SK-N-SH (cell line): ENCODE results near the gene TAF6L. TPM values are rescaled to one million over a fixed set of nuclear protein-coding genes. Genes with fewer than 3 reads are reported as not detected.

Source experiments
- CTCF ChIA-PET: fragments of 300-600, 350-600 bp; formaldehyde crosslinking; extraction: SDS; loops from one replicate; lab custom pipeline; 2021; lab: Yijun Ruan, JAX
- POLR2A ChIA-PET: fragments of 350-600 bp; sonication (Branson Sonifier 250); formaldehyde crosslinking; extraction: SDS; loops from one replicate; lab custom pipeline; 2020; ENCODE audit warnings: antibody characterized with exemption, inconsistent platforms; lab: Yijun Ruan, JAX
- DNase-seq: peaks from one replicate; pipeline ENCODE4 v3.0.0; 2012
- H2AFZ ChIP-seq: fragments of 200-600 bp; sonication (generic); 2 replicates; pipeline ENCODE4 v1.8.1; 2016; ENCODE audit warnings: antibody characterized with exemption, mild to moderate bottlenecking, low read depth
- H3F3A ChIP-seq: fragments of 200-600 bp; sonication (generic); replicated peaks from 2 replicates; pipeline ENCODE3; 2016; ENCODE audit warnings: antibody characterized with exemption, mild to moderate bottlenecking; ENCODE audit not compliant: insufficient read depth
- H3K27ac ChIP-seq, 2 experiments: fragments of 200-500 bp in 1 of 2; fragments of 200-600 bp in 1 of 2; sonication (Bioruptor generic) in 1 of 2; sonication (generic), shearing (Covaris generic) in 1 of 2; 2 replicates each; pipeline versions ENCODE4 v1.5.1 to v1.6.1; 2014 to 2016; ENCODE audit warnings: low read depth in 2 of 2, inconsistent platforms in 1 of 2, low read length in 1 of 2, mild to moderate bottlenecking in 1 of 2, mixed read lengths in 1 of 2
- H3K27me3 ChIP-seq: fragments of 200-600 bp; sonication (generic), shearing (Covaris generic); 2 replicates; pipeline ENCODE4 v1.6.1; 2016; ENCODE audit warnings: mixed run types; ENCODE audit not compliant: insufficient read depth
- H3K36me3 ChIP-seq, 2 experiments: fragments of 200-500 bp in 1 of 2; fragments of 200-600 bp in 1 of 2; sonication (Bioruptor generic) in 1 of 2; sonication (generic) in 1 of 2; replicated peaks in 1 of 2; 2 replicates each; pipeline versions ENCODE3 to v1.5.1; 2014 to 2016; ENCODE audit warnings: low read length in 1 of 2, mild to moderate bottlenecking in 1 of 2; ENCODE audit not compliant: insufficient read depth in 2 of 2, control insufficient read depth in 1 of 2
- H3K4me1 ChIP-seq, 2 experiments: fragments of 200-500 bp in 1 of 2; fragments of 200-600 bp in 1 of 2; sonication (Bioruptor generic) in 1 of 2; sonication (generic), shearing (Covaris generic) in 1 of 2; 2 replicates each; pipeline versions ENCODE4 v1.5.1 to v1.6.1; 2014 to 2016; ENCODE audit warnings: low read depth in 1 of 2, low read length in 1 of 2, mixed run types in 1 of 2; ENCODE audit not compliant: insufficient read depth in 2 of 2, control insufficient read depth in 1 of 2
- H3K4me2 ChIP-seq: fragments of 200-600 bp; sonication (generic), shearing (Covaris generic); 2 replicates; pipeline ENCODE4 v1.6.1; 2017; ENCODE audit warnings: mixed run types
- H3K4me3 ChIP-seq, 2 experiments: fragments of 200-500 bp in 1 of 2; fragments of 200-600 bp in 1 of 2; sonication (Bioruptor generic) in 1 of 2; sonication (generic), shearing (Covaris generic) in 1 of 2; 2 replicates each; pipeline versions ENCODE4 v1.5.1 to v1.8.1; 2014 to 2016; ENCODE audit warnings: low read depth in 2 of 2, inconsistent platforms in 1 of 2, low read length in 1 of 2, mild to moderate bottlenecking in 1 of 2, mixed read lengths in 1 of 2, moderate library complexity in 1 of 2
- H3K79me2 ChIP-seq: fragments of 200-600 bp; sonication (generic); 2 replicates; pipeline ENCODE4 v1.8.1; 2017; ENCODE audit warnings: mild to moderate bottlenecking; ENCODE audit not compliant: insufficient read depth
- H3K9ac ChIP-seq: fragments of 200-600 bp; sonication (generic); 2 replicates; pipeline ENCODE4 v1.6.1; 2017; ENCODE audit warnings: mixed run types
- H3K9me2 ChIP-seq: fragments of 200-600 bp; sonication (generic); 2 replicates; pipeline ENCODE4 v1.6.1; 2017; ENCODE audit warnings: mixed run types
- H3K9me3 ChIP-seq: fragments of 200-600 bp; sonication (generic); 2 replicates; pipeline ENCODE4 v1.6.1; 2017; ENCODE audit warnings: mixed run types, mild to moderate bottlenecking, moderate library complexity
- H4K20me1 ChIP-seq: fragments of 200-600 bp; sonication (generic); 2 replicates; pipeline ENCODE4 v1.6.1; 2017; ENCODE audit warnings: mild to moderate bottlenecking, mixed run types; ENCODE audit not compliant: insufficient read depth
- CHD2 ChIP-seq: fragments of 150-350 bp; IDR thresholded peaks from 2 replicates; pipeline ENCODE4 v1.6.1; 2018; ENCODE audit warnings: low read length; ENCODE audit not compliant: partially characterized antibody
- ELF1 ChIP-seq: IDR thresholded peaks from 2 replicates; pipeline ENCODE4 v1.4.0; 2012
- FOSL2 ChIP-seq: IDR thresholded peaks from 2 replicates; pipeline ENCODE4 v1.4.0; 2012; ENCODE audit warnings: low read depth, mild to moderate bottlenecking, moderate library complexity, borderline replicate concordance
- FOXJ3 ChIP-seq: sonication (generic); formaldehyde crosslinking; IDR thresholded peaks from 2 replicates; pipeline ENCODE4 v1.5.1; 2020; ENCODE audit warnings: mild to moderate bottlenecking, missing genetic modification reagents
- GATA2 ChIP-seq: sonication (generic); formaldehyde crosslinking; IDR thresholded peaks from 2 replicates; pipeline ENCODE4 v1.5.0; 2020; ENCODE audit warnings: mild to moderate bottlenecking, missing genetic modification reagents
- JUND ChIP-seq: IDR thresholded peaks from 2 replicates; pipeline ENCODE4 v1.4.0; 2012
- MEF2A ChIP-seq: IDR thresholded peaks from 2 replicates; pipeline ENCODE4 v1.4.0; 2012; ENCODE audit warnings: low read depth, borderline replicate concordance
- MXI1 ChIP-seq: IDR thresholded peaks from 2 replicates; pipeline ENCODE4 v1.6.1; 2012; ENCODE audit warnings: mild to moderate bottlenecking, low read depth, low read length, improper control_type of control experiment
- NFIC ChIP-seq: IDR thresholded peaks from 2 replicates; pipeline ENCODE4 v1.4.0; 2012; ENCODE audit warnings: borderline replicate concordance
- NRF1 ChIP-seq: IDR thresholded peaks from 2 replicates; pipeline ENCODE4 v1.6.1; 2012; ENCODE audit warnings: low read depth, mild to moderate bottlenecking, low read length
- RAD21 ChIP-seq: IDR thresholded peaks from 2 replicates; pipeline ENCODE4 v1.6.1; 2012; ENCODE audit warnings: mild to moderate bottlenecking, low read length
- RCOR1 ChIP-seq: fragments of 150-350 bp; IDR thresholded peaks from 2 replicates; pipeline ENCODE4 v1.6.1; 2017; ENCODE audit warnings: antibody characterized with exemption, low read length
- RFX5 ChIP-seq: IDR thresholded peaks from 2 replicates; pipeline ENCODE4 v1.6.1; 2012; ENCODE audit warnings: mild to moderate bottlenecking, improper control_type of control experiment, low read length
- RXRA ChIP-seq: IDR thresholded peaks from 2 replicates; pipeline ENCODE4 v1.4.0; 2012; ENCODE audit warnings: low read depth, mild to moderate bottlenecking, borderline replicate concordance
- SIN3A ChIP-seq: IDR thresholded peaks from 2 replicates; pipeline ENCODE4 v1.6.1; 2012; ENCODE audit warnings: low read depth, mild to moderate bottlenecking, low read length, moderate library complexity, borderline replicate concordance
- WGBS: methylation state at CpG from one replicate; pipeline ENCODE4 v1.1.6; 2017; ENCODE audit warnings: low lambda C conversion rate; 5-methylcytosine and 5-hydroxymethylcytosine counted together
- polyA plus RNA-seq, 3 experiments: library from polyadenylated mRNA; depleted of rRNA; stranded (reverse); fragments of >200 nt; gene quantifications; 2 replicates each; pipeline ENCODE4 v1.2.3, GENCODE V29; 2012
- TF ChIP-seq, protein P1 (sequence below): fragments of 150-350 bp; IDR thresholded peaks from 2 replicates; pipeline ENCODE4 v1.6.1; 2016; ENCODE audit warnings: mild to moderate bottlenecking, low read depth, low read length
- TF ChIP-seq, protein P2 (sequence below): IDR thresholded peaks from 2 replicates; pipeline ENCODE4 v1.6.1; 2012; ENCODE audit warnings: mild to moderate bottlenecking, low read depth, low read length, moderate library complexity
- TF ChIP-seq, protein P3 (sequence below): fragments of 150-350 bp; IDR thresholded peaks from 2 replicates; pipeline ENCODE4 v1.6.1; 2017; ENCODE audit warnings: antibody characterized with exemption, low read length, low read depth, borderline replicate concordance
- TF ChIP-seq, protein P4 (sequence below): IDR thresholded peaks from 2 replicates; pipeline ENCODE4 v1.4.0; 2012; ENCODE audit warnings: low read depth, borderline replicate concordance

TAF6L gene
- polyA plus RNA-seq, 1 of the 3 experiments (the other 2 are of a cell fraction) = 33.6 TPM

DNA sequence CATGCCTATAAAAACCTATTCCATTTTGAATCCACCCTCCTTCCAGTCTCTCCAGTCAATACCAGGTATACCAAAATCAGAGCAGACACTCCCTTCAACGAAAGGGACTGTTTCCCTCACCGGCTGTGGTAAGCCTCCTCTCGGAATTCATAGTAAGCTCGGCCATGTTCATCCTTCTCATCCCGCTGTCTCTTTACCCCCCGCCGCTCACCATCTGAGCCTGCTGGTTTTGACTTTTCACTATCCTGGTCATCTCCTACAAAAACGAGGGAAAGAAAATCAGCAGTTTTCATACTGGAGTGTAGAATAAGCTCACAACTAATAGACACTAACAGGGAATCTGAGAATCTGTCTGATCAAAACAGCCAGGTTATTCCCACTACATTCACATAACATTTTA is 47.0 kb upstream of the TAF6L start:
- peaks cover 51 to 66% of the 10 kb centered on the region in 2 experiments for H3K36me3 ChIP-seq
- no peaks in the 10 kb centered on the region for H3K9me2 ChIP-seq
- no peak for DNase-seq
- peaks cover 26% of the 10 kb centered on the region for H3F3A ChIP-seq
- ChIA-PET CTCF (interaction anchor here (1.0 to 1.9 kb wide), 4 partner anchors 30 to 133 kb away, joined by 3 to 6 read pairs (median 4); partner anchors contain the start of genes TMEM223 and TUT1), POLR2A (interaction anchor here (0.9 to 4.5 kb wide), 3 partner anchors 14 to 117 kb away, joined by 3 to 24 read pairs (median 3); no protein-coding TSS in a partner anchor)
- TF ChIP-seq GATA2 (CRISPR knock-in tag) (no peak), ELF1 (no peak), CHD2 (no peak), NFIC (no peak), NRF1 (no peak), FOXJ3 (CRISPR knock-in tag) (no peak), FOSL2 (no peak), RCOR1 (no peak), MEF2A (no peak), SIN3A (no peak), RAD21 (no peak), RXRA (no peak), RFX5 (no peak), MXI1 (no peak), JUND (no peak)
- TF ChIP-seq, protein P1, sequence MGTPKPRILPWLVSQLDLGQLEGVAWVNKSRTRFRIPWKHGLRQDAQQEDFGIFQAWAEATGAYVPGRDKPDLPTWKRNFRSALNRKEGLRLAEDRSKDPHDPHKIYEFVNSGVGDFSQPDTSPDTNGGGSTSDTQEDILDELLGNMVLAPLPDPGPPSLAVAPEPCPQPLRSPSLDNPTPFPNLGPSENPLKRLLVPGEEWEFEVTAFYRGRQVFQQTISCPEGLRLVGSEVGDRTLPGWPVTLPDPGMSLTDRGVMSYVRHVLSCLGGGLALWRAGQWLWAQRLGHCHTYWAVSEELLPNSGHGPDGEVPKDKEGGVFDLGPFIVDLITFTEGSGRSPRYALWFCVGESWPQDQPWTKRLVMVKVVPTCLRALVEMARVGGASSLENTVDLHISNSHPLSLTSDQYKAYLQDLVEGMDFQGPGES = no peak
- TF ChIP-seq, protein P2, sequence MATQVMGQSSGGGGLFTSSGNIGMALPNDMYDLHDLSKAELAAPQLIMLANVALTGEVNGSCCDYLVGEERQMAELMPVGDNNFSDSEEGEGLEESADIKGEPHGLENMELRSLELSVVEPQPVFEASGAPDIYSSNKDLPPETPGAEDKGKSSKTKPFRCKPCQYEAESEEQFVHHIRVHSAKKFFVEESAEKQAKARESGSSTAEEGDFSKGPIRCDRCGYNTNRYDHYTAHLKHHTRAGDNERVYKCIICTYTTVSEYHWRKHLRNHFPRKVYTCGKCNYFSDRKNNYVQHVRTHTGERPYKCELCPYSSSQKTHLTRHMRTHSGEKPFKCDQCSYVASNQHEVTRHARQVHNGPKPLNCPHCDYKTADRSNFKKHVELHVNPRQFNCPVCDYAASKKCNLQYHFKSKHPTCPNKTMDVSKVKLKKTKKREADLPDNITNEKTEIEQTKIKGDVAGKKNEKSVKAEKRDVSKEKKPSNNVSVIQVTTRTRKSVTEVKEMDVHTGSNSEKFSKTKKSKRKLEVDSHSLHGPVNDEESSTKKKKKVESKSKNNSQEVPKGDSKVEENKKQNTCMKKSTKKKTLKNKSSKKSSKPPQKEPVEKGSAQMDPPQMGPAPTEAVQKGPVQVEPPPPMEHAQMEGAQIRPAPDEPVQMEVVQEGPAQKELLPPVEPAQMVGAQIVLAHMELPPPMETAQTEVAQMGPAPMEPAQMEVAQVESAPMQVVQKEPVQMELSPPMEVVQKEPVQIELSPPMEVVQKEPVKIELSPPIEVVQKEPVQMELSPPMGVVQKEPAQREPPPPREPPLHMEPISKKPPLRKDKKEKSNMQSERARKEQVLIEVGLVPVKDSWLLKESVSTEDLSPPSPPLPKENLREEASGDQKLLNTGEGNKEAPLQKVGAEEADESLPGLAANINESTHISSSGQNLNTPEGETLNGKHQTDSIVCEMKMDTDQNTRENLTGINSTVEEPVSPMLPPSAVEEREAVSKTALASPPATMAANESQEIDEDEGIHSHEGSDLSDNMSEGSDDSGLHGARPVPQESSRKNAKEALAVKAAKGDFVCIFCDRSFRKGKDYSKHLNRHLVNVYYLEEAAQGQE = no peak
- TF ChIP-seq, protein P3, sequence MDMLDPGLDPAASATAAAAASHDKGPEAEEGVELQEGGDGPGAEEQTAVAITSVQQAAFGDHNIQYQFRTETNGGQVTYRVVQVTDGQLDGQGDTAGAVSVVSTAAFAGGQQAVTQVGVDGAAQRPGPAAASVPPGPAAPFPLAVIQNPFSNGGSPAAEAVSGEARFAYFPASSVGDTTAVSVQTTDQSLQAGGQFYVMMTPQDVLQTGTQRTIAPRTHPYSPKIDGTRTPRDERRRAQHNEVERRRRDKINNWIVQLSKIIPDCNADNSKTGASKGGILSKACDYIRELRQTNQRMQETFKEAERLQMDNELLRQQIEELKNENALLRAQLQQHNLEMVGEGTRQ = no peak
- TF ChIP-seq, protein P4, sequence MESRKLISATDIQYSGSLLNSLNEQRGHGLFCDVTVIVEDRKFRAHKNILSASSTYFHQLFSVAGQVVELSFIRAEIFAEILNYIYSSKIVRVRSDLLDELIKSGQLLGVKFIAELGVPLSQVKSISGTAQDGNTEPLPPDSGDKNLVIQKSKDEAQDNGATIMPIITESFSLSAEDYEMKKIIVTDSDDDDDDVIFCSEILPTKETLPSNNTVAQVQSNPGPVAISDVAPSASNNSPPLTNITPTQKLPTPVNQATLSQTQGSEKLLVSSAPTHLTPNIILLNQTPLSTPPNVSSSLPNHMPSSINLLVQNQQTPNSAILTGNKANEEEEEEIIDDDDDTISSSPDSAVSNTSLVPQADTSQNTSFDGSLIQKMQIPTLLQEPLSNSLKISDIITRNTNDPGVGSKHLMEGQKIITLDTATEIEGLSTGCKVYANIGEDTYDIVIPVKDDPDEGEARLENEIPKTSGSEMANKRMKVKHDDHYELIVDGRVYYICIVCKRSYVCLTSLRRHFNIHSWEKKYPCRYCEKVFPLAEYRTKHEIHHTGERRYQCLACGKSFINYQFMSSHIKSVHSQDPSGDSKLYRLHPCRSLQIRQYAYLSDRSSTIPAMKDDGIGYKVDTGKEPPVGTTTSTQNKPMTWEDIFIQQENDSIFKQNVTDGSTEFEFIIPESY = no peak
- no peaks in the 10 kb centered on the region for H3K27me3 ChIP-seq
- H4K20me1 ChIP-seq = peaks cover 36% of the 10 kb centered on the region
- H3K27ac ChIP-seq = no peak overlapping the region
- H3K4me2 ChIP-seq = peak overlapping the region; percentile 93
- peaks cover 9 to 15% of the 10 kb centered on the region in 2 experiments; a peak in 3 of 4 replicates for H3K4me1 ChIP-seq
- H3K79me2 ChIP-seq = peaks cover 84% of the 10 kb centered on the region
- 56% methylated on average over 8 of the region's 8 CpGs for whole genome bisulfite sequencing
- peak overlapping the region; percentile 89 to 92 for H3K4me3 ChIP-seq
- no peak overlapping the region for H2AFZ ChIP-seq
- no peaks in the 10 kb centered on the region for H3K9me3 ChIP-seq
- H3K9ac ChIP-seq = peak overlapping the region; percentile 88; the same call in 1 of the 2 replicates
